Retina (tissue), 1 donor: ENCODE measurements around the gene USP3.
"Not testable (repeated sequence)": the region's sequence is repeated elsewhere in the genome, so short reads cannot be mapped to it uniquely, and the experiment has no call there.

Source experiments
- DNase-seq: peaks from one replicate; pipeline ENCODE4 v3.0.0-alpha.2; 2016

The USP3 gene

GRCh38 chr15:63617147-63617546, 112.8 kb downstream of the USP3 start:
- not testable (repeated sequence) for DNase-seq

- DNase-seq: not testable (repeated sequence)
Observed at GRCh38 chr15:63617627-63618026, 113.2 kb downstream of the USP3 start.

GRCh38 chr15:63620760-63621159, 116.4 kb downstream of the USP3 start:
- not testable (repeated sequence) for DNase-seq

DNA sequence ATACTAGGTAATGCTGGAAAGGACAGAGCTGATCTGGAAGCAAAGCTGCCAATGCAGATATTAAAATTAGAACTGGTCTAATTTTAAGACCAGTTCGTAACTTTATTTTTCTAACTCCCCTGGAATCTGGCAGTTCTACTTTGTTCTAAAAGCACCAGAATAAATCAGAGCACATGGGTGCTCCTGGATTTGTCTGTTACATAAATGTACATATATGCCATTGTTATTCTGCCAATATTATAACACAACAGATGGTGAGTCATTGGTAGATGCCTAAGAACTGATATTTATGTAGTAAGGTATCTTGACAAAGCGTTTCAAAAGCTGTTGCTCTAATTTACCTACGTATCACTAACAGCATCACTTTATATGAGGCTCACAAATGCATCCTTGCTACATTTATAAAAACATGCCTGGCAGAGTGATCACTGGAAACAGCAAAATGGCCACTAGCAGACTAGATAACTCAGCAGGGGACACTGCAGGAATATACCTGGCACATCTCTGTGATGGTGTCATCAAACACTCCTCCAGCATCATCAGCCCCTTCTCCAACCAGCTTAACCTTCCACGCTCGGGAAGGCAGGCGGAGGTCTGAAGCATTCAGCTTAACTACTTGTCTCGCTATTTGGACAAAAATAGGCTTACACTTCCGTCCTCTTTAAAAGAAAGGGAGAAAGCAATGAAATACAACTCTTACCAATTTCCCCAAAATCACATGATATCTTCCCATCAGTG, 119.0 kb downstream of the USP3 start:
- no peak for DNase-seq

DNA sequence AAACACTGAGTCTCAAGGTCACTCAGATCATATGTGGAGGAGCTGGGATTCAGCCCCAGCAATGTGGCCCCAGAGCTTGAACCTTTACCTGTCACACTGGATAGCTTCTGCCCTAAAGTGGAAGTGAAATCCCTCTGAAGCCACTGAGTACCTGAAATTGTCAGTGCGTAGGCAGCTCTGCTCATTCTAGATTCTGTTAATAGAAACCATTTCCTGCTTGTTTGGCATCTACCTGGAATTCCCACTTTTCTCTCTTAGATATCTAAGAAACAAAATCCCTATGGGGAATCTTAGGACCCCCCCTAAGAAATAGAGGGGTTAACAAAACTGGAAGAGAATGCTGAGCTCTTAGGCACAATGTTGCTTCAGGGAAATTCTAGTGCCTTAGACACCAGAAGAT, 122.6 kb downstream of the USP3 start:
- no peak for DNase-seq

- DNase-seq: no peak
Observed at GRCh38 chr15:63628123-63628822, 123.9 kb downstream of the USP3 start.

- no peak for DNase-seq
Observed at GRCh38 chr15:63630036-63630751, 125.8 kb downstream of the USP3 start.

- DNase-seq: no peak
Observed at GRCh38 chr15:63633312-63633711, 128.9 kb downstream of the USP3 start.

DNA sequence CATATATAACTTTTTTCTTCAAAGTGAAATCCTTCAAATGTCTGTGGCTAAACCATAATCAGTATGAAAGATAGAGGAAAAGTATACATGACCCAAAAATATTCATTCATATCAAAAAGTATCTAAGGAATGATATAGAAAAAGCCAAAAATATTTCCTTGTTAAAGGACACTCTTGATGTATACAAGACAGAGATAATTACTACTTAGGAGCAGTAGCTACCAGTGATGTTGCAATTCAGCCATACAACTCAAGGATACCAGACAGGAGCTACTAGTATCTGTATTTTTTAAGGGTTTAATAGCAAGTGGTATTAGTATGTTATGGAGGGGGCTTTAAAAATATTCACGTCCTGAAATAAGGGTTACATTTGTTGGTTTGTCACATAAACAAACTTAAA, 129.8 kb downstream of the USP3 start:
- no peak for DNase-seq

- no peak for DNase-seq
Observed at GRCh38 chr15:63636518-63637061, 132.2 kb downstream of the USP3 start.

DNA sequence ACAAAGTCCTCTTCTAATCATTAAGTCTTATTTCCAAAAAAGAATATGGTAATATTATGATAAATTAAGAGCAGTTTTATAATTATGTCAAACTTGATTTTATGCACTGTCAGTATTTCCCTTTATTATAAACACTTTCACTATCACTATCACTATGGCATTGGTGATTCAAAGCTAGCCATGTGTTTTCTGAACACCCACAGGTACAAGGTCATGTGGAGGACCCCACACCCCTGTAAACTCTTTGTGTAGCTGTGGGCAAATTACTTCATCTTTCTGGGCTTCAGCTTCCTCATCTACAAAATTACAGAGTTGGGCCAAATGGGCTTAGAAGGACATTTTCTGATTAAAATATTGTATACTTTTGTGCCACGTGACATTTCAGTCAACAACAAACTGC, 134.4 kb downstream of the USP3 start:
- DNase-seq: no peak

DNA sequence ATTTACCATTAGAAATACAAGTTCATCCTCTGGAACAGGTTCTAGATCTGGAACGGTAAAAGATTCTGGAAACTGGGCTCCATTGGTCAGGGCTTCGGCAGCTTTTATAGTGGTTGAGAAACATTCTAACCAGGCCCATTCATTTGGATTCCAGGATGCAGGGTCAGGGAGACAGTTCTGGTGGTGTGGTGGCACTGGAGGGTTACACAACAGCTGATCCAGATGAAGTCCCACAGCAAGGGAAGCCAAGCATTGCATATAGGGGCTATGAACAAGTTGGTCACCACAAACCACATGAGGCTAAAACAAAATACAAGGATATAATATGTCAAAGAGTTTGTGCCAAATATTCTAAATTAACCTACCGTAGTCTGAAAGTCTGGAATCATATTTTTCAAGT, 135.8 kb downstream of the USP3 start:
- no peak for DNase-seq
